ENCODE measurements around the gene MAP3K4. TPM values are rescaled to one million over a fixed set of nuclear protein-coding genes. Genes with fewer than 3 reads are reported as not detected.

The MAP3K4 gene
- total and polyA plus RNA-seq, 2 of the 8 experiments (the other 6 are each of a cell fraction or from before 2014, with no cell fraction given), result 16.6 to 51.6 TPM

- Histone ChIP-seq H3K9ac (replicated peaks in 1 of 4; ENCODE audit: extremely low read depth in 1 of 4, low read depth in 3 of 4, low read length in 3 of 4) (no peak overlapping the region), H3K79me1 (ENCODE audit: low read depth, low read length) (no peaks in the 10 kb centered on the region), H3K27ac (ENCODE audit: low read depth, low read length) (no peak overlapping the region), H3K4me3 (ENCODE audit: extremely low read depth in 1 of 4, insufficient read depth in 2 of 4, low read depth in 3 of 4, low read length in 4 of 4) (no peak overlapping the region), H3K23me2 (ENCODE audit: low read depth, low read length) (no peaks in the 10 kb centered on the region), H3K9me3 (ENCODE audit: insufficient read depth in 2 of 2, low read depth in 1 of 2, low read length in 1 of 2) (no peaks in the 10 kb centered on the region), H2BK12ac (ENCODE audit: low read depth, low read length) (no peak overlapping the region), H2BK120ac (replicated peaks; ENCODE audit: low read depth, low read length) (no peak overlapping the region), H3K4me2 (ENCODE audit: insufficient read depth in 1 of 2, low read depth in 2 of 2, low read length in 2 of 2) (no peak overlapping the region), H2BK15ac (ENCODE audit: low read length) (no peak overlapping the region), H3K36me3 (ENCODE audit: control insufficient read depth in 2 of 4, insufficient read depth in 4 of 4, low read length in 3 of 4) (peaks cover 0 to 18% (median 8%) of the 10 kb centered on the region in 4 experiments; a peak in 4 of 8 replicates), H3K79me2 (ENCODE audit: control insufficient read depth in 1 of 2, insufficient read depth in 2 of 2, low read length in 2 of 2) (no peaks in the 10 kb centered on the region), H2AK5ac (ENCODE audit: low read depth, low read length) (no peak overlapping the region), H4K91ac (replicated peaks; ENCODE audit: insufficient read length, low read length) (no peak overlapping the region), H3K4me1 (replicated peaks in 1 of 4; ENCODE audit: control insufficient read depth in 3 of 4, insufficient read depth in 4 of 4, low read length in 3 of 4) (no peaks in the 10 kb centered on the region; a peak in 1 of 7 replicates), H2BK20ac (ENCODE audit: low read length) (no peak overlapping the region), H3K27me3 (replicated peaks in 1 of 4; ENCODE audit: control insufficient read depth in 3 of 4, extremely low read depth in 1 of 4, insufficient read depth in 3 of 4, low read length in 3 of 4) (no peaks in the 10 kb centered on the region), H2AFZ (ENCODE audit: low read length) (no peak overlapping the region), H3K4ac (replicated peaks; ENCODE audit: insufficient read length, low read depth, low read length) (no peak overlapping the region), H4K8ac (ENCODE audit: extremely low read depth, insufficient read depth, low read length) (no peak overlapping the region), H4K5ac (ENCODE audit: insufficient read length, low read depth, low read length) (no peak overlapping the region), H2BK5ac (ENCODE audit: low read depth, low read length) (no peak overlapping the region), H3K14ac (ENCODE audit: insufficient read length) (no peak overlapping the region), H3K18ac (ENCODE audit: extremely low read depth, low read length) (no peak overlapping the region), H3K23ac (ENCODE audit: insufficient read length) (no peak overlapping the region), H3K56ac (replicated peaks; ENCODE audit: insufficient read length, low read depth, low read length) (no peak overlapping the region), H4K20me1 (replicated peaks in 1 of 2; ENCODE audit: control insufficient read depth in 1 of 2, insufficient read depth in 2 of 2, low read length in 2 of 2) (peaks cover 0 to 5% of the 10 kb centered on the region in 2 experiments)
- ChIA-PET CTCF (ENCODE audit: partially characterized antibody) (interaction anchor here (1.5 kb wide), 1 partner anchor 231 kb away, joined by 5 read pairs; no protein-coding TSS in a partner anchor), POLR2A (ENCODE audit: partially characterized antibody) (no interaction called here)
- 92% methylated on average over 5 of the region's 5 CpGs; no CpG with 5 or more reads in 1 of the 2 experiments for WGBS, 2 experiments (ENCODE audit: extremely low coverage in 1 of 2, insufficient coverage in 1 of 2, insufficient read length in 1 of 2, insufficient replicate concordance in 2 of 2, low coverage in 1 of 2, low lambda C conversion rate in 2 of 2, missing lambda C conversion rate in 1 of 2)
- no peak for TF ChIP-seq ASH2L (IDR thresholded peaks at IDR 0.05; ENCODE audit: low read length)
- DNase-seq (ENCODE audit: low read depth in 1 of 2, low spot score in 2 of 2), result no peak
- no peak for FAIRE-seq
These were observed 151.4 kb downstream of the MAP3K4 start for GRCh38 chr6:161142957-161143296.
